Calu3 (cell line): ENCODE measurements around the gene RBPMS2. TPM values are rescaled to one million over a fixed set of nuclear protein-coding genes. Genes with fewer than 3 reads are reported as not detected.

Experiments
- BruUV-seq: library from RNA; stranded (reverse); fragments of 400-500 nt; replicated peaks from 2 replicates; lab custom pipeline; 2021; lab: Mats Ljungman, UMichigan
- CTCF ChIA-PET: fragments of 300-600 bp; sonication (Branson Sonifier 250); formaldehyde crosslinking; loops from one replicate; lab custom pipeline; 2022; ENCODE audit warnings: antibody characterized with exemption; lab: Charles Lee
- DNase-seq: peaks from one replicate; pipeline ENCODE4 v3.0.0; 2022
- H3K27ac Mint-ChIP-seq: one replicate; pipeline ENCODE4 v1.8.0; 2022; ENCODE audit warnings: mixed read lengths; ENCODE audit not compliant: unreplicated experiment
- H3K27me3 Mint-ChIP-seq: one replicate; pipeline ENCODE4 v1.8.0; 2022; ENCODE audit warnings: mixed read lengths; ENCODE audit not compliant: unreplicated experiment
- H3K36me3 Mint-ChIP-seq: one replicate; pipeline ENCODE4 v1.8.0; 2022; ENCODE audit warnings: mild to moderate bottlenecking, moderate library complexity, mixed read lengths; ENCODE audit not compliant: insufficient read depth, unreplicated experiment
- H3K4me1 Mint-ChIP-seq: one replicate; pipeline ENCODE4 v1.8.0; 2022; ENCODE audit warnings: mild to moderate bottlenecking, low read depth, mixed read lengths; ENCODE audit not compliant: unreplicated experiment
- H3K4me3 Mint-ChIP-seq: one replicate; pipeline ENCODE4 v1.8.0; 2022; ENCODE audit warnings: mild to moderate bottlenecking, low read depth, moderate library complexity, mixed read lengths; ENCODE audit not compliant: unreplicated experiment
- H3K9me3 Mint-ChIP-seq: one replicate; pipeline ENCODE4 v1.8.0; 2022; ENCODE audit warnings: low read depth, mixed read lengths; ENCODE audit not compliant: unreplicated experiment
- CTCF ChIP-seq: fragments of 200-600 bp; IDR thresholded peaks from one replicate; pipeline ENCODE4 v1.8.0; 2022; ENCODE audit warnings: antibody characterized with exemption; ENCODE audit not compliant: unreplicated experiment
- intact Hi-C: fragments of 100-400 bp; cut with micrococcal nuclease; formaldehyde crosslinking; loops from one replicate; pipeline ENCODE4 v1.10.0; 2022; ENCODE audit not compliant: unreplicated experiment
- total RNA-seq: library from RNA; stranded (reverse); gene quantifications from 2 replicates; pipeline ENCODE4 v1.2.3, GENCODE V29; 2022

The RBPMS2 gene
- total RNA-seq, 1 experiment from 2014 or later = 1.4 TPM

- H3K36me3 Mint-ChIP-seq = no peaks in the 10 kb centered on the region
- no peak for TF ChIP-seq CTCF
- BruUV-seq = no TSS peak
Observed at GRCh38 chr15:64748251-64748650, 27.1 kb downstream of the RBPMS2 start.

GRCh38 chr15:64747578-64747977, 27.8 kb downstream of the RBPMS2 start:
- TF ChIP-seq CTCF = no peak
- Mint-ChIP-seq H3K27me3 (peaks cover 74% of the 10 kb centered on the region), H3K4me3 (no peak overlapping the region), H3K4me1 (no peaks in the 10 kb centered on the region), H3K27ac (no peak overlapping the region), H3K36me3 (no peaks in the 10 kb centered on the region), H3K9me3 (no peaks in the 10 kb centered on the region)
- CTCF ChIA-PET = interaction anchor here (0.5 kb wide), 1 partner anchor 73 kb away, joined by 4 read pairs; no protein-coding TSS in a partner anchor
- intact Hi-C loops = no loop called here
- DNase-seq = no peak
- no TSS peak for BruUV-seq

More at GRCh38 chr15:64748251-64748650, 27.1 kb downstream of the RBPMS2 start:
- H3K4me3 Mint-ChIP-seq = no peak overlapping the region
- intact Hi-C loops = no loop called here
- H3K9me3 Mint-ChIP-seq = no peaks in the 10 kb centered on the region
- CTCF ChIA-PET = no interaction called here
- no peak overlapping the region for H3K27ac Mint-ChIP-seq
- H3K27me3 Mint-ChIP-seq = peaks cover 81% of the 10 kb centered on the region
- H3K4me1 Mint-ChIP-seq = no peaks in the 10 kb centered on the region
- DNase-seq = no peak

- no peak for TF ChIP-seq CTCF
- intact Hi-C loops = no loop called here
- no peak for DNase-seq
- no TSS peak for BruUV-seq
- Mint-ChIP-seq H3K4me3 (no peak overlapping the region), H3K27ac (no peak overlapping the region), H3K4me1 (no peaks in the 10 kb centered on the region), H3K9me3 (no peaks in the 10 kb centered on the region), H3K27me3 (peaks cover 67% of the 10 kb centered on the region), H3K36me3 (no peaks in the 10 kb centered on the region)
- CTCF ChIA-PET = interaction anchor here (0.5 kb wide), 1 partner anchor 74 kb away, joined by 4 read pairs; no protein-coding TSS in a partner anchor
Observed at GRCh38 chr15:64746921-64747320, 28.5 kb downstream of the RBPMS2 start.

GRCh38 chr15:64746356-64746755, 29.0 kb downstream of the RBPMS2 start:
- no TSS peak for BruUV-seq
- CTCF ChIA-PET = no interaction called here
- no peak overlapping the region for H3K4me3 Mint-ChIP-seq
- intact Hi-C loops = no loop called here
- H3K27ac Mint-ChIP-seq = no peak overlapping the region
- H3K36me3 Mint-ChIP-seq = no peaks in the 10 kb centered on the region
- no peaks in the 10 kb centered on the region for H3K4me1 Mint-ChIP-seq
- no peak for DNase-seq
- no peak for TF ChIP-seq CTCF
- H3K27me3 Mint-ChIP-seq = peaks cover 65% of the 10 kb centered on the region
- H3K9me3 Mint-ChIP-seq = no peaks in the 10 kb centered on the region
